GM18502 (cell line): ENCODE measurements around the gene ANXA3.

Experiments used
- ATAC-seq: cut with Tn5 transposase; IDR thresholded peaks from one replicate; pipeline ENCODE4 v1.9.1; 2021; ENCODE audit warnings: mild to moderate bottlenecking; ENCODE audit not compliant: unreplicated experiment, poor library complexity

ANXA3 gene

DNA sequence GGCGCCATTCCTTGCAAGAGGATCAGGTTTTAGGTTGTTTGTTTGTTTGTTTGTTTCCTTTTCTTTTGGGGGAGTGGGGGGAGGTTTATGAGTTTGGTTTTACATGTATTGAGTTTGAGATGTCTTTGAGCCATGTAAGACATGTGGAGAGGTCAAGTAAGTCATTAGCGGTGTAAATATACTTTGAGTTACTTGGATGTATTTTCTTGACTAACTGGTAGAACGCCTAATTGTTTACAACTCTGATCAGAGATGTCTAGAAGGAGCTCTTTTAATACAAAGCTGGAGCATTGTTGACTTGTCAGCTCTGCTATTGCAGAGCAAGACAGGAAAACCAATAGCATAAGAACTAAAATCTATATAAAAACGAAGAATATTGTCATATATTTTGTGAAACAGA, 57.1 kb downstream of the ANXA3 start:
- no peak for ATAC-seq

DNA sequence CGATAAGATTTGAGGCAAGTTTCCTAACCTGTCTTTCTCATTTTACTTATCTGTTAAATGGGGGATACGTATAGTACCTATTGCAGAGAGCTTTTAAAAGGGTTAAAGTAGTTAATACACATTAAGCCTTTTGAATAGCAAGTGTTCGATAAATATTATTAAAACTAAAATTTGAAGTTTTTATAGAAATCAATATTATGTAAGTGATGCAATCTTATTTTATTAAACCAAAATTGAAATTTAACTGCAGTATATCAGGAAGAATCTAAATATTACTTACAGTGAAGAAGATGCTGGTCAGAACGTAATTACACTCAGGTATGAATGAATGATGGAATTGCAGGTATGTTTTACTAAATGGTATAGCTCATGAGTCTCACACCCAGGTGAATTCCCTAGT, 58.0 kb downstream of the ANXA3 start:
- no peak for ATAC-seq

DNA sequence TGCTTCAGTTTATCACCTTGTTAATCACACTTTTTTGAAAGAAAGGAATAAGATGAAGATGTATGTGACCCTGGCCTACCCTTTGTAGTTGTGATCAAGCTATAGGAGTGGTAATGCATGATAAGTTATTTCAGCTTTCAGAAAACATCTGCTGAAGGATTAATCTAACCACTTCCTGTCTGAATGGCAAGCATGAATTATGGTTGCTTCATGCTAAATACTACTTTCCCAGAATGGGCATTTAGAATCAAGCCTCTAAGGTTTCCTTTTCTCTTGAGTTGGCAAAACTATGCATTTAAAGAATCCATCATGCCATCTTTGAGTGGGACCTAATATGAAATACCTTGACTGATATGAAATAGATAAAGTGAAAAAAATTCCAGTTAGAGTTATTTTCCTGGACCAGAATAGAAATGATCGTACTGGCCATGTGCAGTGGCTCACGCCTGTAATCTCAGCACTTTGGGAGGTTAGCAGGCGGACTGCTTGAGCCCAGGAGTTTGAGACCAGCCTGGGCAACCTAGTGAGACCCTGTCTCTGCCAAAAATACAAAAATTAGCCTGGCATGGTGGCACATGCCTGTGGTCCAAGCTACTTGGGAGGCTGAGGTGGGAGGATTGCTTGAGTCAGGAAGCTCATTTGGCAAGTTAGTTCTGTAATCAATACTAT, 59.1 kb downstream of the ANXA3 start:
- no peak for ATAC-seq

DNA sequence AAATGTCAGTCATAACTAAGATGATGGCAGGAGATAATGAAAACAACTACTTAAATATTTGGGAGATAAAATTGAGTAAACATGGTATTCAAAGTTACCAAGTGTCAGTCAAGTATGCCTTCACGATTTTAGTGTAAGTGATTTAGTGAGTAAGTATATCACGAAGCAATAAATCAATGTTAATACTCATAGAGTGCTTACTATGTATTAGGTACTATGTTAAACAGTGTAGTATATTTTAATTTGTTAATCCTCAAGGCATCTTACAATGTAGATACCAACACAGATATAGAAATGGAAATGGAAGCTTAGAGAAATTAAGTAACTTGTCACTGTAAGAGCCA, 59.6 kb downstream of the ANXA3 start:
- ATAC-seq: no peak

DNA sequence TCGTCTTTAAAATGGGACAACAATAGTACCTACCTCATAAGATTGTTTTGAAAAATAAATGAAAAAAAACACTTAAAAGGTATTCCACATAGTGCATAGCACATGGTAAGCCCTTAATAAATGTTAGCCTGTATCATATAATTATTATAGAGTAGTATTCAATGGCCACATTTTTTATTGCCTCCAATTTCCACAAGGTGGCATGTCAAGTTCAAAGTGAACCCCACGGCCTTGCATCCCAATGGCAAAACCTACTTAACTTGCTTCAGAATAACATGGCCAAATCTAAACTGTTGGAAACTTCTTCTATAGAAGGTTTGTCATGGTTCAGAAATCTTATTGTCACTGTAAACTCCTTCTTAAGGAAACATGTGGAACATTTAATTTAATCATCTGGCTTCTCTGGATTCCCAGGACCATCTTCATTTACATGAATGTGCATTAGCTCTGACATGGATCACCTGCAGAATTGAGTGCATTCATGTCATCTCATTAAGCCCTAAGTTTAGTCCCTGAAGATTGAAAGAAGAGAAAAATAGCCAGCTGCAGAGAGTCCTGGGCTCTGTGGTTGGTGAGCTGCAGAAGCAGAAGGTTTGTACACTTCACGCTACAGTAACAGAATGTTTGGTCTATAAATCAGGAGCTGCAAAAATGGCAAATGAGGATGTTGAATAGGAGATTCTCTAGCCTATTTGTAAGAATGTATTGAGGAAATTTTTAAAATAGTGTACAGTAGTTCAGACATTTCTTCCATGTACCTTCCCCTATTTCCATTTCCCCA, 61.0 kb downstream of the ANXA3 start:
- peak; percentile 42 for ATAC-seq

DNA sequence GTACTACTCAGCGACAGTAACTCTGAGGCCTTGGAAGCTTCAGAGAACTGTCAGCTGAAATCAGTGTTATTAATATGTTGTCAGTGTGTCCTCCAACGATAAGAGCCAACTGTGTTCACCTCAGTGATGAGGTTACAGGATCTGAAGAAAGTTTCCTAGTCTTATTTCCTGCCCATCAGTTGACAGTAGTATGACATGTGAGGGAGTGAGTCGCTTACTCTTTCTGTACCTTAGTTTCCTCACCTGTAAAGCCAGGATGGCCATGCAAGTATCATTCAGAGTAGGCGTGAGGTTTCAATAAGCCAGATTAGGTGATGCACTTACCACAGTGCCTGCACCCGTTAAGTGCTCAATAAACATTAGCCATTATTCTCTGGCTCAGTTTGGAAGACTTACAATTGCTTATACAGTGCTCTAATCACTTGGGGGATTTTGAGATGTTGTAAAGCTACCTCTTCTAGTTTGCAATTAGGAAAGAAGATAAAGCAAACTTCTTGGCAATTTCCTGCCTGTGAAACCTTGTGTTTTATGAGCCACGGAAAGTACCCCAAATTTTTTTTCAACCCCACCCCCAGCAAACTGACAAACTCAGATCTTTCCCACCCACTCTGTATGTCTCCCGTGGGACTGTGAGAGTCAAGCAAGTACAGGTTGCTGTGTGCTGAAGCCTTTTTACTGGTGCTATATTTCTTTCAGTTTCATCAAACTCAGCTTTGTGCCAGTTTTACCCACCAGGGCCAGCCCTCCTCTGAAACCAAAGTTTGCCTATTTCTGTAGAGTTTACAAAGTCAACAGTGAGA, 62.2 kb downstream of the ANXA3 start:
- peak; percentile 82 for ATAC-seq

DNA sequence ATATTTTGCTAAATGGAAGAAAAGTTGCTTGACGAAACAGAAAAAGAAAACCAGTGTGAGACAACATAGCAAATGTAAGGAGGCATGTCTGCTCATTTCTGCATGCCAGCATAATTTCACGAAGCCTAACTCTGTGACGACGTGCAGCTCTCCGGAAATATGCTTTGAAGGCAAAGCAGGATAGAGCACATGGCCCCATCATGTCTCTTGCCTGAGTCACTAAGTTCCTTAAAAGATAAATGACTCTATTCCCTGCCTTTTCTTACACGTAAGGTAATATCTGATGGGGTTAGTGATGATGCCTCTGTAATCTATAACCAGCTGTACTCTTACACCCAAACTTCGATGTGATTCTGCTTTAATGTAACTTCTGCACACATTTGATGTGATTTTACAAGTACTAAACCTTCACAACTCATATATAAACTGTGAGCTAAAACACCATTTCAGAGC, 64.5 kb downstream of the ANXA3 start:
- no peak for ATAC-seq

DNA sequence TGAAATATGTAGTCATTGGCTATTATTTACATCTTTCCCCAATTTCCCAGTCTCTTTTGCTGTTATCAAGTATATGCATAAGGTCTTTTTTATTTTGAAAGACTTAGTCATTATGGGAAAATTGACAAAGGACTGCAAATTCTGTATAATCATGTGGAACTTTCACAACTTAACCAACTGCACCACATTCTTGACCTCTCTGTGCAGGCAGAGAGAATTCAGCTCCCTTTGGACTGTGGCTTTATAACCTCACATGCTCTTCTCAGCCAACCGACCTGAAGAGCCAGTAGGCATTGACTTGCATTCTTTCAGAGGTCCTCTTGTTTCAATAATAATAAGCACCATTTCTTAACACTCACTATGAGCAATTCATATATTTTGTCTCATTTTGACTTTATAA, 66.9 kb downstream of the ANXA3 start:
- ATAC-seq: no peak

DNA sequence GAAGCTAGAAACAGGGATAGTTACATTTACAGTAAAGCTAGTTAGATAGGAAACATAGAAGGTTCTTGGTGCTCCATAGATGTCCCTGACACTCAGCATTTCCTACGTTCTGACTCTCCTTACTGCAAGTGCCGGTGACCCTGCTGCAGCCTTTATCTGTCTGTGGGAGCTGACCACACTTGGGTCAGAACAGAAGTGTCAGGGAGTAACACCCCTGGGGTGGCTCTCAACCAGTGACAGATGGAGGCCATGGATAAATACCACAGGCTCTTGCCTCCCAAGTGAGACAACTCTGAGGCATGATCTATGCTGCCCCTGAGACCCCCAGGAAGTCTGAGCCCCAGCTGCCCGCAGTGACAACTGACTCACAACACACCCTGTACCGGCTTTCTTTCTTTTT, 69.8 kb downstream of the ANXA3 start:
- ATAC-seq: no peak

DNA sequence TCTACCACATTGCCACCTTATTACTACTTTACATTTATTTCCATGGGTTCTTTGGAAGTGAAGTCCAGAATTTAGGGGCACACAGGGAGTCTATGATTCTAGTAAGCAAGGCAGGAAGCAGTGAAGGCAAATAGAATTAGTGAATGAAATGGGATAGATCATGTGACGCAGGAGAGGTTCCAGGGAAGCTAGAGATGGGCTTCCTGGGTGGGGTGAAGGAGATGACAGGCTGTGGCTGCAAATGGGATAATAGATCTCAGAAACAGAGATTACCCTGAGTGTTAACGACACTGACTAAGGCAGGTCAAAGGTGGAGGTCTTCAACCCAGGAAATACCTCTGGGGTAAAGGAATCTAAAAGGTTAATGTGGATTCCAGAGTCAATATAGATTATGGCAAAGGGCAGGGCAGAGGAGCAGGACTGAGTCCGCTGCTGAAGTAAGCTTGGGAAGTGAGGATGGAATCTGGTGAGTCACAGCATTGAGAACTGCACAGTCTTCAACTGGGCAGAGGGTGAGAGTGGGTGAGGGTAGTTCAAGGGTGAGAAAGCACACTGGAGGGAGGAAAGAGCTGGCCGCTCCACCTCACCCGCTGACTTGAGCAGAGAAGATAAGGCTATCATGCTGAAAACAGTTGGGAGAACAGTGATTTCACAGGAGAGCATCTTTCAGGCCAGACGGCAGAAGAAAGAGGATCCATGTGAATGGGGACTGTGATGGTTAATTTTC, 70.8 kb downstream of the ANXA3 start:
- no peak for ATAC-seq

DNA sequence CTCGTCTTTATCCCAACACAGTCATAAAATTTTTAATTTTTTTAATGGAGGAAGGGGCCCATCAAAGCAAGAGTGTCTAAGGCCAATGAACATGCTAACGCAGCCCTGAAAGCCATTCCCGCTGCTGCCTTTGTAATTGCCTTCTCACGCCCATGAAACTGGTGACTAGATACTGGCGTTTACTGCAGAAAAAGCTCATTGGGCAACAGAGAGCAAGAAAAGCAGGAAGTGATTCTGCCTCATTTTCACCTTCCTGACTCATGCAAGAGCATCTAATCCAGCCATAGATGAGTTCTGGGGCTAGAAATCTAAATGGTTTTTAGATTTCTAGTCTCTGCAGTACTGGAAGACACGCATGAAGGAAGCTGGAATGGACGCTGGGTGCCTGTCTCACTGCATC, 72.5 kb downstream of the ANXA3 start:
- ATAC-seq: no peak

DNA sequence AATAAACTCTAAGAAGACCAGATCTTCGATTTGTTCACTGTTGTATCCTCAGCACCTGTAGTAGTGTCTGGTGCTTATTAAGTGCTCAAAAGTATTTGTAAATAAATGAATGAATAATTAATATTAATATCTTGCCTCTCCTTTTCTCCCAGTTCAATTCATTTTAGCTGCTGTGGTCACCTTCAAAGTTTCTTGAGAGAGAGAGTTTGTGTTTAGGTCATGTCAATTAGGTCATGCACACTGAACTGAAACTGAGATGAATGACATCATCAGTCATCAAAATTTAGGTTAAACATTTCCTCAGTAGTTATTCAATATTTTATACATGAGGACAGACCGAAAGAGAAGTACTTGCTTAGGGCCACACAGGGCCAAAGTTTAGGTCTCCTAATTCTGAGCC, 73.5 kb downstream of the ANXA3 start:
- peak; percentile 46 for ATAC-seq

DNA sequence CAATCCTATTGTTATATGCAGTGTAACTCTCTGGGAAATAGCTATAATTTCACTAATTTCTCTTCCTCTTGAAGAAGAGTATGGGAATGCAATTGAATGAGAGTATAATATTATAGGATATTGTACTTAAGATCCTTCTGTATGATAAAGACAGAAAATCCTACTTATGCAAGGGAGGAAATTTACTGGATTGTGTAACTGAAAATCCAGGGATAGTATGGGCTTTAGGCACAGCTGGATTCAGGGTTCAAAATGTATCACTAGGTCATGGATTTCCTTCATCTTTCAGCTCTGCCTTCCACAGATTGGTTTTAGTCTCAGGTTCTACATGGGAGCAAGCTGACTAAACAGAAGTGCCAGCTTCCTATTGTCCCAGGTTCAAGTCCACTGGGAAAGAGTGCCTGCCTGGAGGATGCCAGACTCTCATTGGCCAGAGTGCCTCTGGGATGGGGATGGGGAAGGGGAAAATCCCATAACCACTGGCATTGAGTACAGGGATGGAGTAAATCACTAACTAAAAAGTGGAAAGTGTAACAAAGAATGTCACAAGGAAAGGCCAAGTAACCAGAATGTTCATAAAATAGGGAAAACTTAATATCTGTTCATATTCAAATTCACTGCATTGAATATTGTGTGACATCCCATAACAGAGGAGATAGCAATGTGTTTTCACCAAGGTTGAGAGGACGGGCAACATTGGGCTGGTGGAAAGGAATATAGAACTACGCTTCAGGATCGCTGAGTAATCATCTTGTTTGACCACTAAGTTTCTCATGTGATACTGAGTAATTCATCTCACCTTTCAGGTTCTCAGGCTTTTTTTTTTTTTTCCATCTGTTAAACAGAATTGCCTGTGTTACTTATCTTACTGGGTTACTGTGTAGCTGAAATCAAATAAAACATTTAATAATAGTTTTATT, 75.7 kb downstream of the ANXA3 start:
- no peak for ATAC-seq

DNA sequence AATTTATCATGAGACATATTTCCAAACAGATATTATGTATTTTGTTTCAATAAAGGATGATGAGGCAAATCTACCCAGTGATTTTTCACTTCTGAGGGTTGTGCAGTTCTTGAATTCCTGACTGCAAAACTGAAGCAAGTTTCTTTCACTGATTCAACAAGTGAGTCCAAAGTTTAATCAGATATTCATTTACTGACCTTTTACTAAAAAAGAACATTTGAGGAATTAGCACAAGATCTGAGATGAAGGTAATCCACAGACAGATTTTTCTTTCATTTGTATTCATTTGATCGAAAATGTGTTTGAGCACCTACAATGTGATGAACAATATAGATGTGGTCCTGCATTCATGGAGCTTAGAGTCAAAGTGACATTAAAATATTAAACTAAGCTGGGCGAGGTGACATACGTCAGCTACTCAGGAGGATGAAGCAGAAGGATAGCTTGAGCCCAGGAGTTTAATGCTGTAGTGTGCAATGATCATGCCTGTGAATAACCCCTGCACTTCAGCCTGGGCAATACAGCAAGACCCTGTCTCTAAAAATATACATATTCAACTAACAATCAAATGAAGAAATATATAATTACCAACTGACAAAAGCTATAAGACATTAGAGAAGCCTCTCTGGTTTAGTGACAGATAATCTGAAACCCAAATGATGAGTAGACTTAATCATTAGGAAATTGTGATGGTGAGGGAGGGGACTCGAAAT, 76.6 kb downstream of the ANXA3 start:
- no peak for ATAC-seq

DNA sequence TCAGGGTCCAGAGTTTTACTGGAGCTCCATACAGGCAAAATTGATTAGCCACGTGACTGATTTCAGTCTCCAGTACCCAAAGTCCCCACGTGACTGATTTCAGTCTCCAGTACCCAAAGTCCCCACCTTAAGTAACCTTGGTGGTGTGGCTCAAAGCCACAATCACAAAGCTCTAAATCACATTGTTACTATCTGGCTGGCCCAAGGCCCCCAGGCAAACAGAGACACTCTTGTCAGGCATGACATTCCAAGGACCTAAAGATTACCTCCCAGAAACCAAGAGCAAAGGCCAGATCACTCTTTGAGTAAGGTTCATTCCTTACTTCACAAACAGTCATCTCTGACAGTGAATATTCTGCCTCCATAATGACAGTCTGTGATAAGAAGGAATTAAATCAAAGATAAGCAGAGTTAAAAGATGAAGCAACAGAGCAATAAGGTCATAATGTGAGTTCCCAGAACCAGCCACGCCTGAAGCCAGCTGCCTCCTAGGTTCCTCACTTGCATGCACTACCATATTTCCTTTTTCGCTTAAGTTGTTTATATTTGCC, 78.5 kb downstream of the ANXA3 start:
- ATAC-seq: no peak

DNA sequence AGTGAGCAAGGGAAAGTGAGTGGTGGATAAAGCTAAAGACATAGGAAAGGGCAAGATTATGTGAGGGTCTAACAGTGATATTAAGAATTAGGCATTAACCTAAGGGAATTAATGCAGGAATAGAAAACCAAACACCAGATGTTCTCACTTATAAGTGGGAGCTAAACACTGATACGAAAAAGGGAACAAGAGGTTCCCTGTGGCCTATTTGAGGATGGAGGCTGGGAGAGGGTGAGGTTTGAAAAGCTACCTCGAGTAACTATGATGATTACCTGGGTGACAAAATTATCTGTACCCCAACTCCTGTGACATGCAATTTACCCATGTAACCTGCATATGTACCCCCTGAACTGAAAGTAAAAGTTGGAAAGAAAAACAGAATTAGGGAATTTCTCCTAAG, 79.0 kb downstream of the ANXA3 start:
- ATAC-seq: no peak

DNA sequence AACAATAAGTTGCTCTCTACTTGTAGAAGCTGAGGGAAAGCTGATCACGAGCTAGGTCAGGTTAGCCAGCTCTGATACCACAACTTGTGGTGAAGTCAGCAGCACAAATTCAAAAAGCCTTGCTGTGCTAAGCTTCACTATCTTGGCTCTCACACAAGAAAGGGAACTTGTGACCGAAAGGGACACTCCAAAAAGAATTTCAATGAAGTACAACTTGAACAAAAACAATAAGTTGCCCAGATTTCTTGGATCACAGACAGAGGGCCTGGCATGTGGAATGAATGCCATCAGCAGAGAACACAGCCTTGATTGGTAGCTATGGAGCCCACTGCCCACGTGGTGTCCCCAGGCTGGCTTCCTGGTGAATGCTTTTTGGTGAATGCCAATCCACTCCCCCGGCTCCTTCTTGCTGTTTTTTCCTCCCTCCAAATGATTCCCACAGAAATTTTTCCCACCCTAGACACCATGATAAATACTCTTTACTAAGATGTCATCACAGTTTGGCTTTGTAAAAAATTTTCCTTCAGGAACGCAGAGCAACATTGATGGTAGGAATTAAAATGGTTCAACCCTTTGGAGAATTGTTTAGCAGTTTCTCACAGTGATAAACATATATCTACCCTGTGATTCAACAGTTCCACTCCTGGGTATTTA, 82.6 kb downstream of the ANXA3 start:
- ATAC-seq: no peak
